ENCODE results near the gene BCL2L13. TPM values are rescaled to one million over a fixed set of nuclear protein-coding genes. Genes with fewer than 3 reads are reported as not detected.

Gene BCL2L13
- total RNA-seq, 1 experiment from 2014 or later: 26.0 TPM

- Histone ChIP-seq H3K14ac (ENCODE audit: insufficient read depth, low read length) (no peak overlapping the region; the same call in 1 of the 2 replicates), H4K20me1 (ENCODE audit: control insufficient read depth, insufficient read depth, insufficient read length) (no peaks in the 10 kb centered on the region), H3K9me3 (ENCODE audit: control insufficient read depth, low read depth, low read length) (no peaks in the 10 kb centered on the region), H3K4ac (ENCODE audit: low read depth, low read length) (no peak overlapping the region), H3K79me2 (ENCODE audit: insufficient read depth, low read length) (0 out of 2 replicates have a peak, but pooled peaks cover 2% of the 10 kb centered on the region), H3K9ac (ENCODE audit: extremely low read depth, insufficient read length, low read length) (no peak overlapping the region), H3K79me1 (ENCODE audit: insufficient read depth, low read depth, low read length, poor library complexity, severe bottlenecking) (no peaks in the 10 kb centered on the region), H4K8ac (replicated peaks; ENCODE audit: insufficient read length, low read depth, low read length) (no peak overlapping the region), H3K56ac (ENCODE audit: insufficient read length, low read depth, low read length) (no peak overlapping the region), H3K23me2 (ENCODE audit: insufficient read length, low read depth, low read length, poor library complexity, severe bottlenecking) (peaks cover 11% of the 10 kb centered on the region), H4K91ac (ENCODE audit: insufficient read length, low read depth, low read length) (no peak overlapping the region), H3T11ph (ENCODE audit: low read length) (no peak overlapping the region), H4K5ac (ENCODE audit: insufficient read length, low read depth, low read length) (no peak overlapping the region), H2AFZ (ENCODE audit: low read length) (no peak overlapping the region), H3K4me1 (ENCODE audit: insufficient read depth, low read length) (peaks cover 5% of the 10 kb centered on the region; the same call in 1 of the 2 replicates), H3K27ac (ENCODE audit: insufficient read length, low read depth, low read length) (no peak overlapping the region), H3K23ac (ENCODE audit: insufficient read length, low read depth, low read length) (no peak overlapping the region), H2AK5ac (ENCODE audit: insufficient read length, low read length) (no peak overlapping the region), H2BK15ac (ENCODE audit: low read depth, low read length) (no peak overlapping the region), H3K27me3 (ENCODE audit: insufficient read depth, low read length) (no peaks in the 10 kb centered on the region), H2BK12ac (ENCODE audit: insufficient read length, low read depth, low read length) (no peak overlapping the region), H2BK5ac (ENCODE audit: insufficient read length, low read length) (no peak overlapping the region), H2BK20ac (ENCODE audit: low read depth, low read length, poor library complexity, severe bottlenecking) (no peak overlapping the region), H3K4me2 (ENCODE audit: insufficient read depth, insufficient read length, low read length) (no peak overlapping the region), H2BK120ac (ENCODE audit: low read depth, low read length, poor library complexity, severe bottlenecking) (no peak overlapping the region), H3K18ac (ENCODE audit: insufficient read length, low read depth, low read length) (no peak overlapping the region)
- Mint-ChIP-seq H3K36me3 (ENCODE audit: insufficient read depth in 1 of 3, low read depth in 3 of 3) (peaks cover 0 to 4% (median 0%) of the 10 kb centered on the region in 3 experiments; a peak in 2 of 7 replicates), H3K4me1 (peaks cover 31 to 37% of the 10 kb centered on the region in 2 experiments), H3K4me3 (no peak overlapping the region), H3K9me3 (no peaks in the 10 kb centered on the region; a peak in 2 of 5 replicates), H3K27me3 (ENCODE audit: low read depth) (peaks cover 36% of the 10 kb centered on the region), H3K27ac (peak overlapping the region in 1 of 3 experiments; percentile 4; a peak in 1 of 7 replicates)
- WGBS (ENCODE audit: extremely low coverage, insufficient read length, low lambda C conversion rate): no CpG with 5 or more reads among the region's 27 CpGs
- TF ChIP-seq, protein P1, sequence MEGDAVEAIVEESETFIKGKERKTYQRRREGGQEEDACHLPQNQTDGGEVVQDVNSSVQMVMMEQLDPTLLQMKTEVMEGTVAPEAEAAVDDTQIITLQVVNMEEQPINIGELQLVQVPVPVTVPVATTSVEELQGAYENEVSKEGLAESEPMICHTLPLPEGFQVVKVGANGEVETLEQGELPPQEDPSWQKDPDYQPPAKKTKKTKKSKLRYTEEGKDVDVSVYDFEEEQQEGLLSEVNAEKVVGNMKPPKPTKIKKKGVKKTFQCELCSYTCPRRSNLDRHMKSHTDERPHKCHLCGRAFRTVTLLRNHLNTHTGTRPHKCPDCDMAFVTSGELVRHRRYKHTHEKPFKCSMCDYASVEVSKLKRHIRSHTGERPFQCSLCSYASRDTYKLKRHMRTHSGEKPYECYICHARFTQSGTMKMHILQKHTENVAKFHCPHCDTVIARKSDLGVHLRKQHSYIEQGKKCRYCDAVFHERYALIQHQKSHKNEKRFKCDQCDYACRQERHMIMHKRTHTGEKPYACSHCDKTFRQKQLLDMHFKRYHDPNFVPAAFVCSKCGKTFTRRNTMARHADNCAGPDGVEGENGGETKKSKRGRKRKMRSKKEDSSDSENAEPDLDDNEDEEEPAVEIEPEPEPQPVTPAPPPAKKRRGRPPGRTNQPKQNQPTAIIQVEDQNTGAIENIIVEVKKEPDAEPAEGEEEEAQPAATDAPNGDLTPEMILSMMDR (conservative IDR thresholded peaks at IDR 0.05): no peak
- DNase-seq: no peak
These were observed 138.6 kb downstream of the BCL2L13 start for GRCh38 chr22:17777005-17777716.
